HepG2 (cell line): Measurements from ENCODE around the gene IVD.

Experiments
- BRCA1 ChIP-seq: sonication (generic); formaldehyde crosslinking; IDR thresholded peaks from 2 replicates; pipeline ENCODE4 v1.4.0; 2020; ENCODE audit warnings: missing genetic modification reagents
- CTCF ChIP-seq: sonication (generic); formaldehyde crosslinking; IDR thresholded peaks from 2 replicates; pipeline ENCODE4 v1.5.0; 2020; ENCODE audit warnings: mild to moderate bottlenecking, missing genetic modification reagents, moderate library complexity
- EZH2 ChIP-seq: conservative IDR thresholded peaks from 2 replicates; pipeline ENCODE4 v1.6.1; 2012; ENCODE audit warnings: mild to moderate bottlenecking, low read depth, low read length, moderate library complexity
- FOXC1 ChIP-seq: sonication (generic); formaldehyde crosslinking; IDR thresholded peaks from 2 replicates; pipeline ENCODE4 v1.8.0; 2022; ENCODE audit warnings: mild to moderate bottlenecking, missing genetic modification reagents, borderline replicate concordance
- RARA ChIP-seq: IDR thresholded peaks from 2 replicates; pipeline ENCODE4 v1.6.1; 2016; ENCODE audit warnings: missing genetic modification reagents, missing compliant biosample characterization
- RFX5 ChIP-seq: IDR thresholded peaks from 2 replicates; pipeline ENCODE4 v1.6.1; 2011; ENCODE audit warnings: low read depth, low read length, improper control_type of control experiment
- SP1 ChIP-seq, 2 experiments: fragments of 450-650 bp in 1 of 2; sonication (generic) in 1 of 2; formaldehyde crosslinking in 1 of 2; IDR thresholded peaks; 2 replicates each; pipeline versions ENCODE4 v1.4.0 to v1.6.1; 2016 to 2020; ENCODE audit warnings: missing genetic modification reagents in 1 of 2
- ZNF678 ChIP-seq: sonication (generic); formaldehyde crosslinking; IDR thresholded peaks from 2 replicates; pipeline ENCODE4 v1.4.0; 2020; ENCODE audit warnings: mild to moderate bottlenecking, missing genetic modification reagents
- TF ChIP-seq, protein P1 (sequence below): sonication (generic); formaldehyde crosslinking; IDR thresholded peaks from 2 replicates; pipeline ENCODE4 v1.8.1; 2023; ENCODE audit warnings: mild to moderate bottlenecking, missing genetic modification reagents
- TF ChIP-seq, protein P2 (sequence below): sonication (generic); formaldehyde crosslinking; IDR thresholded peaks from 2 replicates; pipeline ENCODE4 v1.4.0; 2020; ENCODE audit warnings: mild to moderate bottlenecking, missing genetic modification reagents
- TF ChIP-seq, protein P3 (sequence below): sonication (generic); formaldehyde crosslinking; conservative IDR thresholded peaks from 2 replicates; pipeline ENCODE4 v1.4.0; 2020; ENCODE audit warnings: missing genetic modification reagents
- TF ChIP-seq, protein P4 (sequence below): sonication (generic); formaldehyde crosslinking; IDR thresholded peaks from 2 replicates; pipeline ENCODE4 v1.9.0; 2021; ENCODE audit warnings: missing genetic modification reagents, borderline replicate concordance
- TF ChIP-seq, protein P5 (sequence below), 2 experiments: fragments of 450-650 bp in 1 of 2; sonication (generic) in 1 of 2; formaldehyde crosslinking; IDR thresholded peaks; 2 replicates each; pipeline versions ENCODE4 v1.5.0 to v1.8.0; 2020 to 2022; ENCODE audit warnings: mild to moderate bottlenecking in 1 of 2, missing genetic modification reagents in 1 of 2
- TF ChIP-seq, protein P6 (sequence below): sonication (generic); formaldehyde crosslinking; IDR thresholded peaks from 2 replicates; pipeline ENCODE4 v1.5.0; 2020; ENCODE audit warnings: mild to moderate bottlenecking, missing genetic modification reagents

GRCh38 chr15:40369474-40369869 lies 36.1 kb upstream of the IVD start:
- TF ChIP-seq BRCA1 (no peak), ZNF678 (CRISPR knock-in tag) (no peak), RFX5 (no peak), EZH2 (no peak), SP1 (IDR thresholded peaks at IDR 0.05) (no peak), SP1 (CRISPR knock-in tag; IDR thresholded peaks at IDR 0.05) (no peak), CTCF (CRISPR knock-in tag) (no peak), FOXC1 (no peak), RARA (no peak)
- TF ChIP-seq, protein P1, sequence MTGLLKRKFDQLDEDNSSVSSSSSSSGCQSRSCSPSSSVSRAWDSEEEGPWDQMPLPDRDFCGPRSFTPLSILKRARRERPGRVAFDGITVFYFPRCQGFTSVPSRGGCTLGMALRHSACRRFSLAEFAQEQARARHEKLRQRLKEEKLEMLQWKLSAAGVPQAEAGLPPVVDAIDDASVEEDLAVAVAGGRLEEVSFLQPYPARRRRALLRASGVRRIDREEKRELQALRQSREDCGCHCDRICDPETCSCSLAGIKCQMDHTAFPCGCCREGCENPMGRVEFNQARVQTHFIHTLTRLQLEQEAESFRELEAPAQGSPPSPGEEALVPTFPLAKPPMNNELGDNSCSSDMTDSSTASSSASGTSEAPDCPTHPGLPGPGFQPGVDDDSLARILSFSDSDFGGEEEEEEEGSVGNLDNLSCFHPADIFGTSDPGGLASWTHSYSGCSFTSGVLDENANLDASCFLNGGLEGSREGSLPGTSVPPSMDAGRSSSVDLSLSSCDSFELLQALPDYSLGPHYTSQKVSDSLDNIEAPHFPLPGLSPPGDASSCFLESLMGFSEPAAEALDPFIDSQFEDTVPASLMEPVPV = no peak
- TF ChIP-seq, protein P2, sequence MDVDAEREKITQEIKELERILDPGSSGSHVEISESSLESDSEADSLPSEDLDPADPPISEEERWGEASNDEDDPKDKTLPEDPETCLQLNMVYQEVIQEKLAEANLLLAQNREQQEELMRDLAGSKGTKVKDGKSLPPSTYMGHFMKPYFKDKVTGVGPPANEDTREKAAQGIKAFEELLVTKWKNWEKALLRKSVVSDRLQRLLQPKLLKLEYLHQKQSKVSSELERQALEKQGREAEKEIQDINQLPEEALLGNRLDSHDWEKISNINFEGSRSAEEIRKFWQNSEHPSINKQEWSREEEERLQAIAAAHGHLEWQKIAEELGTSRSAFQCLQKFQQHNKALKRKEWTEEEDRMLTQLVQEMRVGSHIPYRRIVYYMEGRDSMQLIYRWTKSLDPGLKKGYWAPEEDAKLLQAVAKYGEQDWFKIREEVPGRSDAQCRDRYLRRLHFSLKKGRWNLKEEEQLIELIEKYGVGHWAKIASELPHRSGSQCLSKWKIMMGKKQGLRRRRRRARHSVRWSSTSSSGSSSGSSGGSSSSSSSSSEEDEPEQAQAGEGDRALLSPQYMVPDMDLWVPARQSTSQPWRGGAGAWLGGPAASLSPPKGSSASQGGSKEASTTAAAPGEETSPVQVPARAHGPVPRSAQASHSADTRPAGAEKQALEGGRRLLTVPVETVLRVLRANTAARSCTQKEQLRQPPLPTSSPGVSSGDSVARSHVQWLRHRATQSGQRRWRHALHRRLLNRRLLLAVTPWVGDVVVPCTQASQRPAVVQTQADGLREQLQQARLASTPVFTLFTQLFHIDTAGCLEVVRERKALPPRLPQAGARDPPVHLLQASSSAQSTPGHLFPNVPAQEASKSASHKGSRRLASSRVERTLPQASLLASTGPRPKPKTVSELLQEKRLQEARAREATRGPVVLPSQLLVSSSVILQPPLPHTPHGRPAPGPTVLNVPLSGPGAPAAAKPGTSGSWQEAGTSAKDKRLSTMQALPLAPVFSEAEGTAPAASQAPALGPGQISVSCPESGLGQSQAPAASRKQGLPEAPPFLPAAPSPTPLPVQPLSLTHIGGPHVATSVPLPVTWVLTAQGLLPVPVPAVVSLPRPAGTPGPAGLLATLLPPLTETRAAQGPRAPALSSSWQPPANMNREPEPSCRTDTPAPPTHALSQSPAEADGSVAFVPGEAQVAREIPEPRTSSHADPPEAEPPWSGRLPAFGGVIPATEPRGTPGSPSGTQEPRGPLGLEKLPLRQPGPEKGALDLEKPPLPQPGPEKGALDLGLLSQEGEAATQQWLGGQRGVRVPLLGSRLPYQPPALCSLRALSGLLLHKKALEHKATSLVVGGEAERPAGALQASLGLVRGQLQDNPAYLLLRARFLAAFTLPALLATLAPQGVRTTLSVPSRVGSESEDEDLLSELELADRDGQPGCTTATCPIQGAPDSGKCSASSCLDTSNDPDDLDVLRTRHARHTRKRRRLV (CRISPR knock-in tag) = no peak
- TF ChIP-seq, protein P3, sequence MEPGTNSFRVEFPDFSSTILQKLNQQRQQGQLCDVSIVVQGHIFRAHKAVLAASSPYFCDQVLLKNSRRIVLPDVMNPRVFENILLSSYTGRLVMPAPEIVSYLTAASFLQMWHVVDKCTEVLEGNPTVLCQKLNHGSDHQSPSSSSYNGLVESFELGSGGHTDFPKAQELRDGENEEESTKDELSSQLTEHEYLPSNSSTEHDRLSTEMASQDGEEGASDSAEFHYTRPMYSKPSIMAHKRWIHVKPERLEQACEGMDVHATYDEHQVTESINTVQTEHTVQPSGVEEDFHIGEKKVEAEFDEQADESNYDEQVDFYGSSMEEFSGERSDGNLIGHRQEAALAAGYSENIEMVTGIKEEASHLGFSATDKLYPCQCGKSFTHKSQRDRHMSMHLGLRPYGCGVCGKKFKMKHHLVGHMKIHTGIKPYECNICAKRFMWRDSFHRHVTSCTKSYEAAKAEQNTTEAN (CRISPR knock-in tag) = no peak
- TF ChIP-seq, protein P4, sequence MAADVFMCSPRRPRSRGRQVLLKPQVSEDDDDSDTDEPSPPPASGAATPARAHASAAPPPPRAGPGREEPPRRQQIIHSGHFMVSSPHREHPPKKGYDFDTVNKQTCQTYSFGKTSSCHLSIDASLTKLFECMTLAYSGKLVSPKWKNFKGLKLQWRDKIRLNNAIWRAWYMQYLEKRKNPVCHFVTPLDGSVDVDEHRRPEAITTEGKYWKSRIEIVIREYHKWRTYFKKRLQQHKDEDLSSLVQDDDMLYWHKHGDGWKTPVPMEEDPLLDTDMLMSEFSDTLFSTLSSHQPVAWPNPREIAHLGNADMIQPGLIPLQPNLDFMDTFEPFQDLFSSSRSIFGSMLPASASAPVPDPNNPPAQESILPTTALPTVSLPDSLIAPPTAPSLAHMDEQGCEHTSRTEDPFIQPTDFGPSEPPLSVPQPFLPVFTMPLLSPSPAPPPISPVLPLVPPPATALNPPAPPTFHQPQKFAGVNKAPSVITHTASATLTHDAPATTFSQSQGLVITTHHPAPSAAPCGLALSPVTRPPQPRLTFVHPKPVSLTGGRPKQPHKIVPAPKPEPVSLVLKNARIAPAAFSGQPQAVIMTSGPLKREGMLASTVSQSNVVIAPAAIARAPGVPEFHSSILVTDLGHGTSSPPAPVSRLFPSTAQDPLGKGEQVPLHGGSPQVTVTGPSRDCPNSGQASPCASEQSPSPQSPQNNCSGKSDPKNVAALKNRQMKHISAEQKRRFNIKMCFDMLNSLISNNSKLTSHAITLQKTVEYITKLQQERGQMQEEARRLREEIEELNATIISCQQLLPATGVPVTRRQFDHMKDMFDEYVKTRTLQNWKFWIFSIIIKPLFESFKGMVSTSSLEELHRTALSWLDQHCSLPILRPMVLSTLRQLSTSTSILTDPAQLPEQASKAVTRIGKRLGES (CRISPR knock-in tag) = no peak
- TF ChIP-seq, protein P5, sequence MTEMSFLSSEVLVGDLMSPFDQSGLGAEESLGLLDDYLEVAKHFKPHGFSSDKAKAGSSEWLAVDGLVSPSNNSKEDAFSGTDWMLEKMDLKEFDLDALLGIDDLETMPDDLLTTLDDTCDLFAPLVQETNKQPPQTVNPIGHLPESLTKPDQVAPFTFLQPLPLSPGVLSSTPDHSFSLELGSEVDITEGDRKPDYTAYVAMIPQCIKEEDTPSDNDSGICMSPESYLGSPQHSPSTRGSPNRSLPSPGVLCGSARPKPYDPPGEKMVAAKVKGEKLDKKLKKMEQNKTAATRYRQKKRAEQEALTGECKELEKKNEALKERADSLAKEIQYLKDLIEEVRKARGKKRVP (CRISPR knock-in tag; IDR thresholded peaks at IDR 0.05) = no peak
- TF ChIP-seq, protein P6, sequence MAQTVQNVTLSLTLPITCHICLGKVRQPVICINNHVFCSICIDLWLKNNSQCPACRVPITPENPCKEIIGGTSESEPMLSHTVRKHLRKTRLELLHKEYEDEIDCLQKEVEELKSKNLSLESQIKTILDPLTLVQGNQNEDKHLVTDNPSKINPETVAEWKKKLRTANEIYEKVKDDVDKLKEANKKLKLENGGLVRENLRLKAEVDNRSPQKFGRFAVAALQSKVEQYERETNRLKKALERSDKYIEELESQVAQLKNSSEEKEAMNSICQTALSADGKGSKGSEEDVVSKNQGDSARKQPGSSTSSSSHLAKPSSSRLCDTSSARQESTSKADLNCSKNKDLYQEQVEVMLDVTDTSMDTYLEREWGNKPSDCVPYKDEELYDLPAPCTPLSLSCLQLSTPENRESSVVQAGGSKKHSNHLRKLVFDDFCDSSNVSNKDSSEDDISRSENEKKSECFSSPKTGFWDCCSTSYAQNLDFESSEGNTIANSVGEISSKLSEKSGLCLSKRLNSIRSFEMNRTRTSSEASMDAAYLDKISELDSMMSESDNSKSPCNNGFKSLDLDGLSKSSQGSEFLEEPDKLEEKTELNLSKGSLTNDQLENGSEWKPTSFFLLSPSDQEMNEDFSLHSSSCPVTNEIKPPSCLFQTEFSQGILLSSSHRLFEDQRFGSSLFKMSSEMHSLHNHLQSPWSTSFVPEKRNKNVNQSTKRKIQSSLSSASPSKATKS (CRISPR knock-in tag) = no peak
